Astrocyte (in vitro differentiated cells and primary cell): ENCODE measurements around the gene RIMKLB.

Experiments
- EZH2 ChIP-seq: IDR thresholded peaks from 2 replicates; pipeline ENCODE4 v1.6.1; 2012; ENCODE audit warnings: mild to moderate bottlenecking, low read length, inconsistent platforms; ENCODE audit not compliant: insufficient read depth
- TF ChIP-seq, protein P1 (sequence below): IDR thresholded peaks from 2 replicates; pipeline ENCODE4 v1.5.1; 2011; ENCODE audit warnings: low read depth, mild to moderate bottlenecking, inconsistent platforms, low read length, moderate library complexity; ENCODE audit not compliant: insufficient read depth

DNA sequence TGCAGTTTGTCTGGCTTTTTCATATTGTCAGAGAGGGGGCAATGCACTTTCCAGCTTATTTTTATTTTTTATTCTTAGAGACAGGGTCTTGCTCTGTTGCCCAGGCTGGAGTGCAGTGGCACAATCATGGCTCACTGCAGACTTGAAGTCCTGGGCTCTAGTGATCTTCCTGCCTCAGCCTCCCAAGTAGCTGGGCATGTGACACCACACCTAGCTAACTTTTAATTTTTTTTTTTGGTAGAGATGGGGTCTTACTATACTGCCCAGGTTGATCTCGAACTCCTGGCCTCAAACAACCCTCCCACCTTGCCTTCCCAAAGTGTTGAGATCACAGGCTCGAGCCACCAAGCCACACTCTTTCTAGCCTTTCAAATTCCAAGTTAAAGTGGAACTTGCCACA, 120.7 kb downstream of the RIMKLB start:
- TF ChIP-seq, protein P1, sequence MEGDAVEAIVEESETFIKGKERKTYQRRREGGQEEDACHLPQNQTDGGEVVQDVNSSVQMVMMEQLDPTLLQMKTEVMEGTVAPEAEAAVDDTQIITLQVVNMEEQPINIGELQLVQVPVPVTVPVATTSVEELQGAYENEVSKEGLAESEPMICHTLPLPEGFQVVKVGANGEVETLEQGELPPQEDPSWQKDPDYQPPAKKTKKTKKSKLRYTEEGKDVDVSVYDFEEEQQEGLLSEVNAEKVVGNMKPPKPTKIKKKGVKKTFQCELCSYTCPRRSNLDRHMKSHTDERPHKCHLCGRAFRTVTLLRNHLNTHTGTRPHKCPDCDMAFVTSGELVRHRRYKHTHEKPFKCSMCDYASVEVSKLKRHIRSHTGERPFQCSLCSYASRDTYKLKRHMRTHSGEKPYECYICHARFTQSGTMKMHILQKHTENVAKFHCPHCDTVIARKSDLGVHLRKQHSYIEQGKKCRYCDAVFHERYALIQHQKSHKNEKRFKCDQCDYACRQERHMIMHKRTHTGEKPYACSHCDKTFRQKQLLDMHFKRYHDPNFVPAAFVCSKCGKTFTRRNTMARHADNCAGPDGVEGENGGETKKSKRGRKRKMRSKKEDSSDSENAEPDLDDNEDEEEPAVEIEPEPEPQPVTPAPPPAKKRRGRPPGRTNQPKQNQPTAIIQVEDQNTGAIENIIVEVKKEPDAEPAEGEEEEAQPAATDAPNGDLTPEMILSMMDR = no peak
- no peak for TF ChIP-seq EZH2
